DMS 273 treated with DMSO at 0.1 percent for 48 hours (cell line): ENCODE data around the gene CD160.
"Not testable (repeated sequence)": the region's sequence is repeated elsewhere in the genome, so short reads cannot be mapped to it uniquely, and the experiment has no call there.

ENCODE experiments used
- DNase-seq: peaks from one replicate; lab custom pipeline; 2025; lab: John Stamatoyannopoulos, UW

Gene CD160

DNA sequence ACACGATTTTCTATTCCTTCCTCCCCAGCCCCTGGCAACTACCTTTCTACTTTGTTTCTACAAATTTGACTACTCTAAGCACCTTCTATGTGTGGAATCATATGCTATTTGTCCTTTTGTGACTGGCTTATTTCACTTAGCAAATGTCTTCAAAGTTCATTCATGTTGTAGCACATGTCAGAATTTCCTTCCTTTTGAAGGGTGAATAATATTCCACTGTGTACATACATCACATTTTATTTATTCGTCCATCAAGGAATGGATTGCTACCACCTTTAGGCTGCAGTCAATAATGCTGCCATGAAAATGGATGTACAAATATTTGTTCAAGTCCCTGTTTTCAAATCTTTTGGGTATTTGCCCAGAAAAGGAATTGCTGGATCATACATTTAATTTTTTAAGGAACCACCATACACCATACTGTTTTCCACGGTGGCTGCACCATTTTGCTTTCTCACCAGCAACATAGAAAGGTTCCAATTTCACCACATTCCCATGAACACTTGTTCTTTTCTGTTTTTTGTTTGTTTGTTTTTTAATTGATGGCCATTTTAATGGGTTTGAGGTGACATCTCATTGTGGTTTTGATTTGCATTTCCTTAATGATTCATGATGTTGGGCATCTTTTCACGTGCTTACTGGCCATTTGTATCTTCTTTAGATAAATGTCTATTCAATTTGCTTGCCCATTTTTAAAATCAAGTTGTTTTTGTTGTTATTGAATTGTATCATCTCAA is 8.8 kb upstream of the CD160 start:
- no peak for DNase-seq

DNA sequence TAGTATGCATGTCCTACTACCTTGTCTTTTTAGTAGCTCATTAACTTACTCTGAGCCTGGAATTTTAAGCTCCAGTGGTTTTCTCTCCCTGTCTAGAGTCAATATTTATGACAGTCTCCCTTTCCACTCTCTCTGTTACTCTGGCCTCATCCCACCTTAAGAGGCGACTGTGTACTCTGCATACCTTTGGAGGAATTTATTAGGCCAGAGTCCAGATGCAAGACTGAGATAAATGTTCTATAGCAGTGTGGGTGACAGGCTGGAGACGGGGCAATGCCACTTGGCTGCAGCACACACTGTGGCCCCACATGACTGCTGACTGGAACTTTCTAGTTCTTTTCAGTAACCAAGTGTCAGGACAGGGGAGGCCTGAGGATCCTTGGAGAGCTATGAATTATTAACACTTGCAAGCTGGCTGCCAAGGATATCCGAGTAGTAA is 8.1 kb upstream of the CD160 start:
- DNase-seq, result no peak

DNA sequence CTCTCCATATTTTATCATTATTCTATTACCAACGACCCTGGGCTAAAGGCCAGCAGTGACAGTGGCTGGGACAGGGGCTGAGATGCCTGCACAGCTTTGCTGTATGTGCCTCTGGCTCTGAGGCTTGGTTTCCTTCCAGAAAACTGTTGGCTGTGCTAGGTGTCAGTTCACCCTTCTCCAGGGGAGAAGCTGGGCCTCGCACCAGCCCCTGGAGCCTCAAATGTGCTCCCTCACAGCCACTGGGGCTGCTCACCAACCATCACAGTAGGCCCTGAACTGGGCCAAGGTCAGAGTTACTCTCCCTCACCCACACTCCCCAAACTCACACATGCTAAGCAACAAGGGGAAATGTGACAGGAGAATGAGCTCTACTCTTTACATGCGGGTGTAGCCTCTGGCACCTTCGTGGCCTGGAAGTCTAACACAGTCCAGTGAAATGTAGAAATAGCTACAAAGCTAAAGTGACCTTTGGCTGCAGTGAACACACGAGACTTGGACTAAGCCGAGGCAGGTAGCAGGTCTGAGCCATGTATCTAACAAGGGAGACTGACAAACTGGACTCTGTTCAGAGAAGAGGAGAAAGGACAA is 4.7 kb upstream of the CD160 start:
- DNase-seq, result no peak

DNA sequence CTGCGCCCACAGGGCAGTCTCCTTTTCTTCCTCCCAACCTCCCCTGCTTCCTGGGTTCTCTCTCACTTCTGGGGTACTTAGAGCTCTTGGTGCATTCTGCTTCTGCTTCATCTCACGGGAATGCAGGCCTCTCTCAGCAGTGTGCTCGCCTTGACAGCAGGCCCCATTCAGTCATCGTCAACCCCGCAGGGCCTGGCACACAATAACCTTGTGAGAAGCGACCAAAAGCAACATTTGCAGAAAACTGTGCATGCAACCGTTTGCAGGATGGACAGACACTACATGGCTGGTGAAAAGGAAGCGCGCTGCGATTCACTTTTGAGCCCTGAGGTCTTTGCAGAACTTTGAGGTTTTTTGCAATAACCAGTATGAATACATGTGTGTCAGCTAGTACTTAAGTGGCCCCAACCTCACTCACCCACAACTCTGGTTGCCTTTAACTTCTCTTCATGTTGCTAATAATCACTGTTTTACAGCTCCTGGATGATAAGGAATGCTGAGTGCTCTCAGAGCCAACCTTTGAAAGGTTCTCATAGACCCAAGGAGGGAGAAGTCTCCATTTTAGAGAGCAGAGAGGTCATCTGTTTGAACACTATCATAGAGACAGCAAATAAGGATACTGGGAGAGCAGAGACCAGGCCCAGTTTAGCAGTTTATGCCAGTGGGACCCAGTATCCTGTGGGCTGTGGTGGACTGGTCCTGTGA is 2.5 kb upstream of the CD160 start:
- no peak for DNase-seq

DNA sequence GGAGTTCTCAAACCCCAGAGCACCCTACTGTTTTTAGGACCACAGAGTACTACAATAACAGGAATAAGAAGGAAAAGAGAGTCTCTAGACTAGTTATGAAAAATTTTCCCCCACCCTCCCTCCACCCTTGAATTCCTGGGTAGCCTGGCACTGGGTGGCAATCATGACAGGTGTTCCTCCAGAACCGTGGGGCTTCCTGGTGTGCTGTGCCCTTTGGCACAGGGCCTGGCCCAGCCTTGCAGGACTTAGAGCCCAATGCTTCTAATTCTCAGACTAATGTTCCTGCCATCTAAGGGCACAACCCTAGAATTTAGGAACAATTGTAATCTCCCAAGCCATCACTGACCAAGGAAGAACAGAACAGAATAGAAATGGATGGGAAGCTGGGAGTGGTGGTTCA is 1.5 kb upstream of the CD160 start:
- DNase-seq, result no peak

DNA sequence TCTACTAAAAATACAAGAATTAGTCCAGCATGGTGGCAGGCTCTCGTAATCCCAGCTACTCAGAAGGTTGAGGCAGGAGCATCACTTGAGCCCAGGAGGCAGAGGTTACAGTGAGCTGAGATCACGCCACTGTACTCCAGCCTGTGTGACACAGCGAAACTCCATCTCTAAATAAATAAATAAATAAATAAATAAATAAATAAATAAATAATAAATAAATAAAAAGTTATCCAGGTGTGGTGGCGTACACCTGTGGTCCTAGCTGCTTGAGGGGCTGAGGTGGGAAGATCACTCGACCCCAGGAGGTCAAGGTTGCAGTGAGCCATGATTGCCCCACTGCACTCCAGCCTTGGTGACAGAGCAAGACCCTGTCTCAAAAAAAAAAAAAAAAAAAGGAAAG is 834 bp upstream of the CD160 start:
- not testable (repeated sequence) for DNase-seq

DNA sequence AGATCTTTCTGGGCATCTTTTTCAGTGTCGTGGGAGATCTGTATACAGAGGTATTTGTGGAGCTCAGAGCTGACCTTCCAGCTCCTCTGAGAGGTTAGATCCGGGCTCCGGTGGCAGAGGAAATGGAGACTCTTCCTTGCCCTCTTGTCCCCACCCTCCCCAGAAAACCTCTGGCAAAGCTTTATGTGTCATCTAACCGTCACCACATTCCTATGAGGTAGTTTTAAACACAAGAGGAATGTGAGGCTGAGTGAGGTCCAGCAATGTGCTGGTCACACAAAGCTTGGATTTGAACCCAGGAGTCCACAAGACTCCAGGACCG is 1.2 kb downstream of the CD160 start:
- no peak for DNase-seq

DNA sequence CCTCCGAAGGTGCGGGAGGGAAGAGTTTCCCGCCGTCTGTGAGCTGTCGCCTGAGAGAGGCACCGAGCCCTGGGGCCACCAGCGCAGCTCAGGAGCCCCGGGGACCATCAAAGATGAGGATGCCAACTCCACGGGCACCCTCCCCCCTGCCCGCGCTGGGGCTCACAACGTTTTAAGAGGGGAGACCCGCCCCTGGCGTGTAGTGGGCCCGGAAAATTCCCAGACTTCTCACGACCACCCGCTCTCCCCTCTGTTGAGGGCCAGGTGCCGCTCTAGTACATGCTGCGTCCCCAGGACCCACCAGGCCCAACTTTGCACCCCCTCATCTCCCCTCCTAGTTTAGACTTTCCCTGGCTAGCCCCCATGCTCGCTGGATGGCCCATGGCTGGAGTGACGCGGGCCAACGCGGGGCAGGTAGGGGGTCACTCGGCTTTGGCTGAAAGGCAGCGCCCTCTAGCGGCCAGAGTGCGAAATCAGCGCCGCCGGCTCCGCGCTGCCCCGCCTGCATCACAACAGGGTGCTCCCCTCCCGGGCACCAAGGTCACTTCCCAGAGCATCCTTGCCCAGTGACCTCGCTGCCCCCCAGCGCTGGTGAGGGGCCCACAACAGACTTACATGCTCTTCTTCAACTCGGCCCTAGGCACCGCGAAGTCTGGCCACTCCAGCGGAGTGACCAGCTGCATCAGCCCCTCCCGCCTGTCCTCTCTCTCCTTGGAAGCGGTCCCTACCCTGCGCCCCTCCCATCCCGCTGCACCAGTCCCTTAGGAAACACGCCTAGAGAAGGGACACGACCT is 1.8 kb downstream of the CD160 start:
- DNase-seq, result no peak

DNA sequence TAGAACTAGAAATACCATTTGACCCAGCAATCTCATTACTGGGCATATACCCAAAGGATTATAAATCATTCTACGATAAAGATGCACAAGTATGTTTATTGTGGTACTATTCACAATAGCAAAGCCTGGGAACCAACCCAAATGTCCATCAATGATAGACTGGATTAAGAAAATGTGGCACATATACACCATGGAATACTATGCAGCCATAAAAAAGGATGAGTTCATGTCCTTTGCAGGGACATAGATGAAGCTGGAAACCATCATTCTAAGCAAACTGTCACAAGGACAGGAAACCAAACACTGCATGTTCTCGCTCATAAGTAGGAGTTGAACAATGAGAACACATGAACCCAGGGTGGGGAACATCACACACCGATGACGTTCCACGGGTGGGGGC is 6.9 kb downstream of the CD160 start:
- not testable (repeated sequence) for DNase-seq

DNA sequence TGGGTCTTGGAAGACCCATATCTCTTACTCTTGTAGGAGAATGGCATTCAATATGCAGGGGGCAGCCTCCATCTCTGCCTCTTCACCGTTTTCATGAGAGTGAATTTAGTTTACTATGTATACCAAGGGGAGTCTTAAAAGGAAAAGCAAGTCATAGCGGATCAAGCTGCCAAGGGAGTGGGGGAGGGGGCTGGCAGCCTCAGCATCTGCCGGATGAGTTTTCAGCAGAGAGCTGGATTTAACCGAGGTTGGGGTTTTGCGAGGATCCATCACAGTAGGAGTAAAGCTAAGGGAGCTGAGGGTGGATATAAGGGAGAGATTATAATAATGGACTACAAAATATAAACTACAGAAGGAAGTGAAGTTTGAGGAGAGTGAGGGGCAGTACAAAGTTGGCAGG is 9.9 kb downstream of the CD160 start:
- DNase-seq, result no peak

DNA sequence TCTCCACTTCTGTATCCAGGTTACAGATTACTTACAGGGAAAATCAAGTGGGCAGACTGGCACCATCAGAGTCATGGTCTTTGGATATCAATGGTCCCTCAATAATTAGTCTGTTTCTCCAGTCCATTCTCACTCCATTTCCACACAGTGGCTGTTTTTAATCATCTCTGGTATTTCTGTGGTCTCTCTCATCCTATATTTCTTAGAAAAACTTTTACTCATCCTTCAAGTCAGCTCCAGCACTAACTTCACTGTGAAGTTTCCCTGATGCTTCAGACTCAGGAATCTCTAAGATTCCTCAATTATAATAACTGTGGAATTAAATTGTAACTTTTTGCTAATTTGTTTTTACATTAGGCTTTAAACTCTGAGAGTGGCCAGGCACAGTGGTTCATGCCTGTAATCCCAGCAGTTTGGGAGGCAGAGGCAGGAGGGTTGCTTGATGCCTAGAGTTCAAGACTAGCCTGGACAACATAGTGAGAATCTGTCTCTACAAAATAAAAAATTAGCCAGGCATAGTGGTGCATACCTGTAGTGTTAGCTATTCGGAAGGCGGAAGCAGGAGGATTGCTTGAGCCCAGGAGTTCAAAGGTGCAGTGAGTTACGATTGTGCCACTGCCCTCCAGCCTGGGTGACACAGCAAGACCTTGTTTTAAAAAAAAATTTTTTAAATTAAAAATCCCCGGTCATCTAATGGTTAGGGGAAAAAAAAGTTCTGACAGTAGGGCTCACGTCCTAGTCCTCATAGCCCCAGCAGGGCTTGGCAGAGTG is 10.6 kb downstream of the CD160 start:
- no peak for DNase-seq

DNA sequence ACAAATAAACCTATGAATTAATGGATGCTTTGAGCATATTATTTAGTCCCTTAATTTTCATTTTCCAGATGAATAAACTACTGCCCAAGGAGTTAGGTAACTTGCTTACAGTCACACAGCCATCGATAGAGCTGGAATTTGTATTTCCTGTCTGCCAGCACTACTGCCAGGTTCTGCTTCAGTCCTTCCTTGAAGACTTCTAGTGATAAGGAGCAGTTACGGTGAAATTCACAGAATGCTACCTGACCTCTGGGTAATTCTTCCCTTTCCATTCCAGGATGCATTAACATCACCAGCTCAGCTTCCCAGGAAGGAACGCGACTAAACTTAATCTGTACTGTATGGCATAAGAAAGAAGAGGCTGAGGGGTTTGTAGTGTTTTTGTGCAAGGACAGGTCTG is 11.2 kb downstream of the CD160 start:
- no peak for DNase-seq

DNA sequence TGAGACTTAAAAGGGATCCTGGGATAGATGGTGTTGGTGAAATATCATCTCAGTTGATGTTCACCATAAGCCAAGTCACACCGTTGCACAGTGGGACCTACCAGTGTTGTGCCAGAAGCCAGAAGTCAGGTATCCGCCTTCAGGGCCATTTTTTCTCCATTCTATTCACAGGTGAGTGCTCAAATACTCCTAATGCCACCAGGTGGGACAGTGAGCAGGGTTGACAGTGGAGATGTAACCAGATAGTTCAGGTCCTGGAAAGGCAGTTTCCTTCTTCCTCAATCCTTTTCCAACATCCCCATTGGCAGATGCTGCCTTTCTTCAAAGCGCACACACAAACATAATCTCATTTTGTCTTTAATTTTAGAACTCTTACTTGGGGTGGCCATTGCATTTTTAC is 11.6 kb downstream of the CD160 start:
- DNase-seq, result no peak

DNA sequence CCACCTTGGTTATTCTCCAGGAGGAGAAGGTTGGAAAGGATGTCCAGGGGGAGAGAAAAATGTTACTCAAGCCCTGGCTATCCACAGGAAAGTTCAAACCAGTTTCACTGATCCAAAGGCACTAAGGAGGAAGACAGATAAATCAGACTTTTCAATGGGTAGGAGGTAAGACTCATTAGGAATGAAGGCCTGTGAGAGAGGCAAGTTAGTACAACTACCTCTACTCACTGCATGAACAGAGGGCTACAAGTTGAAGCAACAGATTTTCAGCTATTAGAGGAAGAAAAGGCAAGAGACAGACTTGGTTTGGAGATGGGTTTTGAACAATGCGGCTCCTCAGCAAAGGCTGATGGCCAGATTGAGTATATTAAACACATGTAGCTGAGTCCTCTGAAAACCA is 16.9 kb downstream of the CD160 start:
- DNase-seq, result no peak

DNA sequence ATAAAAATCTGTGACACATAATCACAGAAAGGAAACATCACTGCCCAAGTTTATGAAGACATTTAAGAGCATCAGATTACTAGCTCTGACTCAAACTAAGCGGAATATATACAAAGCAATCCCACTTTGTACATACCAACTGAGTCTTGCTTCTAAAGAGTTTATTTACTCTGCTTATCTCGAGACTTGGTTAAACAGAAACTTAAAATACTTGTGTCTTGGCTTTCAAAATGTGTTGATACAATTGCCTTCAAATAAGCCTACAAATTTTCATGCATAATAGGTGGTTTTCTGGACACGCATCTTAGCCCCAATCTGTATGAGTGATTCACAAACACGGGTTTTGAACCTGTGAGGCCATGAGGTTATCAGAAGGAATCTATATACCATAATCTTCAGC is 21.0 kb downstream of the CD160 start:
- no peak for DNase-seq

DNA sequence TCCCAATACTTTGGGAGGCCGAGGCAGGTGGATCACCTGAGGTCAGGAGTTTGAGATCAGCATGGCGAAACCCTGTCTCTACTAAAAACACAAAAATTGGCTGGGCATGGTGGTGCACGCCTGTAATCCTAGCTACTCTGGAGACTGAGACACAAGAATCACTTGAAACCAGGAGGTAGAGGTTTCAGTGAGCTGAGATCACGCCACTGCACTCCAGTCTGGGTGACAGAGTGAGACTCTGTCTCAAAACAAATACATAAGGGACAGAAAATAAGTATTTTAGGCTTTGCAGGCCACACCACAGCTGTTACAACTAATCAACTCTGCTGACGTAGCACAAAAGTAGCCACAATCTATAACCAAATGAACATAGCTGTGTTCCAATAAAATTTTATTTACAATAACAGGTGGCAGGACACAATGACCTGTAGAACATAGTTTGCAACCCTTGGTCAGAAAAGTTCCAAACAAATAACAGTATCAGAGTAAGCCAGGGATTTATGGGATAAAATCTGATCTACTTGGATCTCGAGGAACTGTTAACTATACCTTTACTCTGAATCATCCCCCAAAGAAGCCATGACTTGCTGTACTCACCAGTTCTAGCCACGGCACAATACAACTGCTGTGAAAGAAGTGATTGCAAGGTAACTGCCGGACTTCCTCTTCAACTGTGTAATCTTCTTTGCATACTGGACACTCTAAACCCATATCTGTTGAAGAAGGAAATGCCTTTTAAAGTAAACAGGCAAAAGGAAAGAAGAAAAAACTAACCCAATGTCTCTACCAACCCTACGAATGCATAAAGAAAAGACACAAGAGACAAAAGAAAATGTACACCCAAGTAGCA is 28.3 kb downstream of the CD160 start:
- no peak for DNase-seq

DNA sequence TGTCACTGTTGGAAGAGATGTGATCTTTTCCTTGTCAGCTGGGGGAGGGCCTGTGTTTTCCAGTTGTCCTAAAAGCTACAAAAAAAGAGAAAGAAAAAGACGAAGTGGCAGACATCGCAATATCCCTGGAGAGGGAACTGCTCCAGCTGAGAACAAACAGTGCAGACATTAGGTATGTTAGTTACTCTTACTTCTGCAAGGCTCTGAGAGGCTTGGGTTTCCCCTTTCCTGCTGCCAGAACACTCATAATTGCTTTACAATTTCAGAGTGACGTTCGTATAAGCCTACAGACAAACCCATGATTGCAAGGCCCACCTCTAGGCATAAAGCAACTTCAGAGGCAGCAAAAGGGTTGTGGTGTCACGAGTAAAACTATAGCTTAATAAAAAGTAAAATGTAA is 31.1 kb downstream of the CD160 start:
- no peak for DNase-seq

DNA sequence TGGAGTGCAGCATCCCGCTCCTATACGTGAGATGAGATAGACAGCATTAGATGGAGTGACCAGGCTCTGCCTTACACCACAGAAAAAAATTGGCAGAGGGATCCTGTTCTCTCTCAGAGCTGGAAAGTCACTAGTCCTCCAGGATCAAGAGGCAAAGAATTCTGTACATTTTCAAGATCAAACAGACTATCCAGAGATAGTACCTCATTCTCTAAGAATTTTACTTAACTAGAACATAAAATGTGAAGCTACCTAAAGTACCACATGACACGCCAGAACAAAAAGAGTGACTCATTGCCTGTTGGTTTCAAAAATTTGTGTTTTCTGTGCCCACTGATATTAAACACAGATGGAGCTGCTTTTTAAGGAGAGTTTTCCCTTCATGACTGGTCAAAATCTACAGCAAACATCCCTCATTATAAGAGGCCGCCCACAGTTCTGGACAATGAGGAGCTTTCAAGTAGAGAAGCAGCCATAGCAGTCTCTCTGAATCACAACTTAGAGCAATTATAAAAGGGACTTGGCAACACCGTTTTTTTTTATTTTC is 32.3 kb downstream of the CD160 start:
- DNase-seq, result no peak

DNA sequence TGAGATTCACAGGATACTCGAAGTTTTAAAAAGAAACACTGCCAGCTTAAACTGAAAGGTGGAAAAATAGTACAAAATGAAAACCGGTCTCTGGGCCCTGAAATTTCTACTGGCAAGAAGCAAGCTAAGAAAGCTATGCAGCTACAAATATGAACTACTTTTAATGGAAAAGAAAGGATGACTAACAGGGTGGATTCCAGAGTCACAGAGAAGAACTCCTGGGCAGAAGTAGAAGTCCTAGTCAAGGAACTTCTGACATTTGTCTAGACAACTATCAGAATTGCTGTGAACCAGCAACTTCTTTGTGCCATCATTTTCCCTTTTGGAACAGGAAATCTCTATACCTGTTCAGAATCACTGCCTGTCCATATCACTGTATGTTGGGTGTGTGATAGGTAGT is 38.1 kb downstream of the CD160 start:
- no peak for DNase-seq

DNA sequence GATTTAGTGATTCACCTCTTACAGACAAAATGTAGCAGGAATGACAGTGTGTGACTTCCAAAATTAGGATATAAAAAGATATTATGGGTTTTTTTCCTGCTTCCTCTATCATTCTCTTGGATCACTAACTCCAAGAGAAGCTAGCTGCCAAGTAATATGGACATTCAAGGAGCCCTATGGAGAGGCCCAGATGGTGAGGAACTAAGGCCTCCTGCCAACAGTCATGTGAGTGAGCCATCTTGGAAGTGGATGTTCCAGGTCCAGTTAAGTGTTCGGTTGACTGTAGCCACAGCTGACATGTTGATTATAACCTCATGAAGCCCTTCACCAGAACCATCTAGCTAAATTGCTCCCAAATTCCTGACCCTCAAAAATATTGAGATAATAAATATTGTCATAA is 38.8 kb downstream of the CD160 start:
- DNase-seq, result no peak

DNA sequence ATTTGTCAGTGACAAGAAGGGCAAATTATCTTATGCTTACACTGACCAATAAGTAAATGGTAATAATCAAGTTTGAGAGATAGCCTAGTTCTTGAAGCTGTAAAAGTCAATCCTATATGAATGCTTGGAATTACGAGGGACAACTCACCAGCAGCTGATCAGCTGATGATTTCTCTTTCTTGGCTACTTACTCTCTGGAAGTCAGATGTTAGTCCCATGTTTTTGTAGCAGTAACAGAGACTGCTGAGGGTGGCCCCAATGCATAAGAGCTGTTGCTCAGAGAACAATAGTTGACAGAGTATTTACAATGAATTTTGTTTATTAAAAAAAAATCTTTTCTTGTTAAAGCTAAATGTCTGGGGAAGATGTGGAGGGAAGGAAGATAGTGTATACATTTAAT is 39.3 kb downstream of the CD160 start:
- no peak for DNase-seq
